B cell (primary cell): ENCODE data around the gene TRPC1. TPM values are rescaled to one million over a fixed set of nuclear protein-coding genes. Genes with fewer than 3 reads are reported as not detected.

Source experiments
- polyA plus RNA-seq: library from polyadenylated mRNA; depleted of rRNA; stranded (reverse); fragments of >200 nt; gene quantifications from 2 replicates; pipeline ENCODE4 v1.2.3, GENCODE V29; 2012
- small RNA-seq: library from RNA; depleted of rRNA; stranded (forward); fragments of <200 nt; gene quantifications from one replicate; pipeline ENCODE3, GENCODE V24; 2012; ENCODE audit warnings: low replicate concordance, low read depth; ENCODE audit not compliant: insufficient read length
- total RNA-seq, 2 donors: library from RNA; stranded (reverse); fragments of 120-200 nt in 1 of 2; gene quantifications; 1 replicate in 1 of 2; 2 replicates in 1 of 2; pipeline versions ENCODE4 v1.2.3 to v1.2.4, GENCODE V29; 2013 to 2022

The TRPC1 gene
- total and polyA plus RNA-seq, 2 donors (not counting 1 experiment from before 2014, with no cell fraction given), result 2.0 to 3.8 TPM

Small RNAs within 50 kb of the gene (small RNA-seq; reads per million reads assigned to genes)
- gene RNU7-47P, result not detected

Other genes starting within 250 kb of the TRPC1 start
- 46.7 and 47.4 TPM in 2 replicates for gene ATR, start 145.3 kb upstream of the TRPC1 start, total RNA-seq
- 17.1 and 24.1 TPM in 2 replicates for gene ATR, start 145.3 kb upstream of the TRPC1 start, polyA plus RNA-seq
- gene PLS1, start 127.6 kb upstream of the TRPC1 start, total RNA-seq, result 0.73 and 0.74 TPM in 2 replicates
- 0.13 TPM in 2 replicates for gene PLS1, start 127.6 kb upstream of the TRPC1 start, polyA plus RNA-seq
- not detected in 2 replicates for gene PCOLCE2, start 165.0 kb downstream of the TRPC1 start, total RNA-seq
- gene PCOLCE2, start 165.0 kb downstream of the TRPC1 start, polyA plus RNA-seq, result not detected in 2 replicates
- not detected in 2 replicates for gene PAQR9, start 239.6 kb downstream of the TRPC1 start, total RNA-seq
- not detected in 2 replicates for gene PAQR9, start 239.6 kb downstream of the TRPC1 start, polyA plus RNA-seq